ENCODE results near the gene RNF182. TPM values are rescaled to one million over a fixed set of nuclear protein-coding genes. Genes with fewer than 3 reads are reported as not detected.

The RNF182 gene
- total RNA-seq, 1 donor: 3.3 TPM

DNA sequence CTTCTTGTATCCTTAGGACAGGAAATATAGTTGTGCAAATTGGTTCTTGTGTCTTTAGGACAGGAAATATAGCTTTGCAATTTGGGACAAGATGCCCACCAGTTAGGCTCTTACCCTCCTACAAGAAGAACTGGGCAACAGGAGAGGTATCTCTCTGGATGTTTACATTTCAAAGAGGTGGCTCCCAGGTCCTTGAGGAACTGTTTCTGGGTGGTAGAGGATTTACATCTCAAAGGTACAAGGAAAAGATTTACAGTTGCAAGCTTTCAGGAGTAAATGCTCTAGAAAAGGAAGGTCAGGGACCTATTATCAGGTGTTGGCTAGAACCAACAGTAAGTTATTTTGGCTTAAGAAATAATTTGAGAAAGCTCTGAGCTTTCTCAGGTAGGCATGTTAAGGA is 19.2 kb downstream of the RNF182 start:
- H3K79me2 ChIP-seq (ENCODE audit: insufficient read depth, low read length): no peaks in the 10 kb centered on the region
- no peaks in the 10 kb centered on the region for H4K20me1 ChIP-seq (ENCODE audit: insufficient read depth, low read length)
- no peak overlapping the region for H3K4me2 ChIP-seq (ENCODE audit: insufficient read depth, low read length)
- H3K4me3 ChIP-seq (ENCODE audit: insufficient read depth, low read length): no peak overlapping the region
- H3K9me3 ChIP-seq (ENCODE audit: low read depth, low read length): no peaks in the 10 kb centered on the region
- H3K27ac ChIP-seq (ENCODE audit: low read depth, low read length): no peak overlapping the region
- TF ChIP-seq, protein P1, sequence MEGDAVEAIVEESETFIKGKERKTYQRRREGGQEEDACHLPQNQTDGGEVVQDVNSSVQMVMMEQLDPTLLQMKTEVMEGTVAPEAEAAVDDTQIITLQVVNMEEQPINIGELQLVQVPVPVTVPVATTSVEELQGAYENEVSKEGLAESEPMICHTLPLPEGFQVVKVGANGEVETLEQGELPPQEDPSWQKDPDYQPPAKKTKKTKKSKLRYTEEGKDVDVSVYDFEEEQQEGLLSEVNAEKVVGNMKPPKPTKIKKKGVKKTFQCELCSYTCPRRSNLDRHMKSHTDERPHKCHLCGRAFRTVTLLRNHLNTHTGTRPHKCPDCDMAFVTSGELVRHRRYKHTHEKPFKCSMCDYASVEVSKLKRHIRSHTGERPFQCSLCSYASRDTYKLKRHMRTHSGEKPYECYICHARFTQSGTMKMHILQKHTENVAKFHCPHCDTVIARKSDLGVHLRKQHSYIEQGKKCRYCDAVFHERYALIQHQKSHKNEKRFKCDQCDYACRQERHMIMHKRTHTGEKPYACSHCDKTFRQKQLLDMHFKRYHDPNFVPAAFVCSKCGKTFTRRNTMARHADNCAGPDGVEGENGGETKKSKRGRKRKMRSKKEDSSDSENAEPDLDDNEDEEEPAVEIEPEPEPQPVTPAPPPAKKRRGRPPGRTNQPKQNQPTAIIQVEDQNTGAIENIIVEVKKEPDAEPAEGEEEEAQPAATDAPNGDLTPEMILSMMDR (IDR thresholded peaks at IDR 0.05; ENCODE audit: extremely low read depth, low read depth, low read length): no peak
- H3K27me3 ChIP-seq (ENCODE audit: insufficient read depth, low read length): no peaks in the 10 kb centered on the region
- no peak overlapping the region for H2AFZ ChIP-seq (ENCODE audit: low read length)
- no peaks in the 10 kb centered on the region for H3K4me1 ChIP-seq (ENCODE audit: insufficient read depth, low read length)
- no peaks in the 10 kb centered on the region for H3K36me3 ChIP-seq (ENCODE audit: insufficient read depth, low read length)
- DNase-seq (ENCODE audit: insufficient read length, low spot score, missing footprints): no peak

DNA sequence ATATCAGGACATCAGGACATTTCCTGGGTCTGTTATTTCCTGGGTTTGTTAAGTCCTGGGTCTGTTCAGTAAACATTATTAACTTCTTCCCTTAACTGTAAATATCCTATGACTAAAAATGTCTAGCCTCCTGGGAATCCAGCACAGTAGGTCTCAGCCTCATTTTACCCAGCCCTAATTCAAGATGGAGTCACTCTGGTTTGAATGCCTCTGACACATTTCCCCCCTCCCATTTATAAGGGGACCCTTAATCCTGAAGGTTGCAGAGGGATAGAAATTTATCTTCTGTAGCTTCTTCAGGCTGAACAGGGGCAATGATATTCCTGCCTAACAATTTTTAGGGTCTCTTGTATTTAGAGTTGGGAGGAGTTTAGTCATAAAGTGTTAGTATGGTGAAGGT is 21.8 kb downstream of the RNF182 start:
- DNase-seq (ENCODE audit: insufficient read length, low spot score, missing footprints): no peak
- TF ChIP-seq, protein P1 (IDR thresholded peaks at IDR 0.05; ENCODE audit: extremely low read depth, low read depth, low read length): no peak

DNA sequence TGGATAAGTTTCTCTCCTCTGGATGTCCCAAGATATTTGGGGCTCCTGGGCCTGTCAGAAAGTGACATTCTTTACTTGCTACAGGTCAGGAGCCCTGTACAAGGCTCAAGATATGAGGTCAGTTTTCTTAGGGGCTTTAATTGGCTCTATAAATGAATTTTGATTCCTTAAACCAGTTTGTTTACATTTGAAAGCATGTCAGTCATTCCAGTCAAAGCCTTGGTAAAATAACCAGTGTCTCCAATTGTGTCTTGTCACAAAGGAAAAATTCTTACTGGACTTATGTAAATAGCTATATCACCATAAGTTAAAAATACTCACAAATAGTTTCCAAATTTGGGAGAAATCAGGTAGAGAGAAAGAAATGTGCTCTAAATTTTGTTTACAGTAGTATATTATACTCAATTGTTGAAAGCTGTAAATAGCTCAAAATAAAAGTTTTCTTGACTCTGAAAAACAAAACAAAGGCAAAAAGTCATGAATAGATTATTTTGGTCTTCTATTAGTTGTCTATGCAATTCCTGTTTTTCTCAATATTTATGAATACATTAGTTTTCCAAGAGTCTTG is 22.9 kb downstream of the RNF182 start:
- Histone ChIP-seq H3K9me3 (ENCODE audit: low read depth, low read length) (no peaks in the 10 kb centered on the region), H3K4me2 (ENCODE audit: insufficient read depth, low read length) (no peak overlapping the region), H3K27ac (ENCODE audit: low read depth, low read length) (no peak overlapping the region), H3K4me3 (ENCODE audit: insufficient read depth, low read length) (no peak overlapping the region), H3K27me3 (ENCODE audit: insufficient read depth, low read length) (no peaks in the 10 kb centered on the region), H3K79me2 (ENCODE audit: insufficient read depth, low read length) (no peaks in the 10 kb centered on the region), H3K36me3 (ENCODE audit: insufficient read depth, low read length) (no peaks in the 10 kb centered on the region), H2AFZ (ENCODE audit: low read length) (no peak overlapping the region), H3K4me1 (ENCODE audit: insufficient read depth, low read length) (no peaks in the 10 kb centered on the region), H4K20me1 (ENCODE audit: insufficient read depth, low read length) (no peaks in the 10 kb centered on the region)
- TF ChIP-seq, protein P1 (IDR thresholded peaks at IDR 0.05; ENCODE audit: extremely low read depth, low read depth, low read length): no peak
- DNase-seq (ENCODE audit: insufficient read length, low spot score, missing footprints): no peak

More for the DNA sequence above, 21.8 kb downstream of the RNF182 start:
- H3K4me2 ChIP-seq (ENCODE audit: insufficient read depth, low read length): no peak overlapping the region
- no peaks in the 10 kb centered on the region for H3K9me3 ChIP-seq (ENCODE audit: low read depth, low read length)
- H2AFZ ChIP-seq (ENCODE audit: low read length): no peak overlapping the region
- no peaks in the 10 kb centered on the region for H3K36me3 ChIP-seq (ENCODE audit: insufficient read depth, low read length)
- H4K20me1 ChIP-seq (ENCODE audit: insufficient read depth, low read length): no peaks in the 10 kb centered on the region
- H3K79me2 ChIP-seq (ENCODE audit: insufficient read depth, low read length): no peaks in the 10 kb centered on the region
- no peak overlapping the region for H3K27ac ChIP-seq (ENCODE audit: low read depth, low read length)
- no peaks in the 10 kb centered on the region for H3K27me3 ChIP-seq (ENCODE audit: insufficient read depth, low read length)
- H3K4me3 ChIP-seq (ENCODE audit: insufficient read depth, low read length): no peak overlapping the region
- H3K4me1 ChIP-seq (ENCODE audit: insufficient read depth, low read length): no peaks in the 10 kb centered on the region

GRCh38 chr6:13952101-13952500 is 27.3 kb downstream of the RNF182 start:
- Histone ChIP-seq H3K27me3 (ENCODE audit: insufficient read depth, low read length) (no peaks in the 10 kb centered on the region), H2AFZ (ENCODE audit: low read length) (no peak overlapping the region), H3K4me3 (ENCODE audit: insufficient read depth, low read length) (no peak overlapping the region), H3K27ac (ENCODE audit: low read depth, low read length) (no peak overlapping the region), H3K36me3 (ENCODE audit: insufficient read depth, low read length) (no peaks in the 10 kb centered on the region), H3K4me2 (ENCODE audit: insufficient read depth, low read length) (no peak overlapping the region), H3K4me1 (ENCODE audit: insufficient read depth, low read length) (no peaks in the 10 kb centered on the region), H3K9me3 (ENCODE audit: low read depth, low read length) (no peaks in the 10 kb centered on the region), H4K20me1 (ENCODE audit: insufficient read depth, low read length) (no peaks in the 10 kb centered on the region), H3K79me2 (ENCODE audit: insufficient read depth, low read length) (no peaks in the 10 kb centered on the region)
- peak; percentile 27 for DNase-seq (ENCODE audit: insufficient read length, low spot score, missing footprints)
- TF ChIP-seq, protein P1 (IDR thresholded peaks at IDR 0.05; ENCODE audit: extremely low read depth, low read depth, low read length): no peak
